Femur (tissue), 1 donor: ENCODE measurements around the gene BCAS3.
"Not testable (repeated sequence)": the region's sequence is repeated elsewhere in the genome, so short reads cannot be mapped to it uniquely, and the experiment has no call there.

Experiments
- DNase-seq: peaks from one replicate; pipeline ENCODE4 v3.0.0-alpha.2; 2017

The BCAS3 gene

DNA sequence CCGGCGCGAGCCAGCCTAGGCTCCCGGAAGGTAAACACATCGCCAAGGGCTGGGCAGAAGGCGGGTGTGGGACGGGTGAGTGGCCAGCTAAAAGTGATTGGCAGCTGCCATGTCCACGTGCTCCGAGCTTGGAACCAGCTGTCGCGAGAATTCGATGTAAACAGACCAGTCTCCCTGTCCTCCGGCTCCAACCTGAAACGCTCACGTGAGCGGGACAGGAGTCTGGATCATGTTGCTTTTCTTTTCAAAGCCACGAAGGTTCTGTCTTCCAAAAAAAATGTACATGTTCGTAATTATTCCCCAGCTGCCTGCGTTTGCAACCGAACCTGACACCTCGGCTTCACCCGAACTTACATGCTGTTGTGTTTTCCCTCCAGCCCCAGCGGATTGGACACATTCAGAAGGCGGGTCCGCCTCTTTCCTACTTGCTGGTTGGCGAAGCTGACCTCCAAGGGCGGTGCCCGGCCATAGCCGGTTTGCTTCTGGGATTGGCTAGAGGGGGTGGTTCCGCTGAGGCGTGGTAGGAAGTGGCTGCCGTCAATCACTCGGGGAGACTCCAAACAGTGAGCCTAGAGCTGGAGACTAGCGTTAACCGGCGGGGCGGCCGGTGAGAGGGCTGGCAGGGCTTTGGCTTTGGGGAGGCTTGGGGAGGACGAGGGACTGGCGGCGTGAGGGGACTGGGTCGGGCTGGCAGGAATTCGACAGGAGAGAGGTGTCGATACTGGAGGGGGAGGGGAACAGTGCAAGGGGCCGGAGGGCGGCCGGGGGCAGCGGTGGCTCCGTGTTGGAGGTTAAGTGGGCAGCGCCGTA lies at the start of gene BCAS3:
TSS of gene BCAS3 (plus strand) at position 544 of the 810 bp plus-strand sequence.
- peak; percentile 99 for DNase-seq

- DNase-seq, result no peak
These were observed 49.3 kb upstream of the BCAS3 start for GRCh38 chr17:60628252-60628889.

DNA sequence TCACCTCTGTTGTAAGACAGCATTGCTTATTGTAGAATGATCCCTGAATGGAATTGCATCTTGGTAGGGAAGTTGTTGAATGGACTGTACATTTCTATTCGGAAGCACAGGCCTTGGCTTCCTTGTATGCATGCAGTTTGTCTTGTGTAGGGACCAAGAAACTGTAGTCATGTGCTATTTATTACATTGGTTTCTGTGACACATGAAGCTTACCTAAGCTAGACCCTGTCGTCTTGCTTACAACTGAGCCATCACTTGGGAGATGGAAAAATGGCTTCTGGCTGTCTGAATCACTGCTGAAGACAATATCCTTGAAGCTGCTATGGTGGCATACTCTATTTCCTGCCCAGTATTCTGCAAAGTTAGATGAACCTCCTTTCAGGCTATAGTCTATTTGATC lies 48.5 kb upstream of the BCAS3 start:
- no peak for DNase-seq

DNA sequence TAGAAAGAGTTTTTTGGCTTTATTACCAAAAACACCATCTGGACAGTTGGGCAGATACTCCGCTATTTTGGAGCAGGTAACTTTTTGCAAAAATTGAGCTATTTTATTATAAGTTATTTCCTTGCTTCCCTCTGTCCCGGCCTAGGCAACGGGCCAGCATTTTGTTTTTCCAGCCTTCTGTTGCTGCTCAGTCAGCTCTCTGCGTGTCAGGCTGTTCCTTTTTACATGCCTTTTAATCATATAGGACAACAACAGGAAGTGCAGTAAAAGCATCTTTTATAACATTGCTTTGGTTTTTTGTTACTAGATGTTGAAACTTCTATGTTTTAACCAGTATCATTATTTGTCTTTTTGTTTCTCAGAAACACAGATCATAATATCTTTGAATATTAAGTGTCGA lies 47.3 kb upstream of the BCAS3 start:
- DNase-seq, result peak; percentile 44

GRCh38 chr17:60631119-60631518 lies 46.5 kb upstream of the BCAS3 start:
- no peak for DNase-seq

GRCh38 chr17:60637683-60638082 lies 40.0 kb upstream of the BCAS3 start:
- DNase-seq, result no peak

- no peak for DNase-seq
These were observed 38.7 kb upstream of the BCAS3 start for GRCh38 chr17:60639019-60639330.

DNA sequence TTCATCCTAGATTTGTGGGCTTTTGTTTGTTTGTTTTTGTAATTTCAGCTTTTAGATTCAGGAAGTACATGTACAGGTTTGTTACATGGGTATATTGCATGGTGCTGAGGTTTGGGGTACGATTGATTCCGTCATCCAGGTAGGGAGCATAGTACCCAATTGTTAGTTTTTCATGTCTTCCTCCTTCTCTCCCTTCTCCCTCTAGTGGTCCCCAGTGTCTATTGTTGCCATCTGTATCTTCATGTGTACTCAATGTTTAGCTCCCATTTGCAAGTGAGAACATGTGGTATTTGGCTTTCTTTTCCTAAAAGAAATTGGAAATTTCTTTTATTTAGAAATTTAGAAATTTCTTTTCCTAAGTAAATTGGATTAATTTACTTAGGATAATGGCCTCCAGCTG lies 37.1 kb upstream of the BCAS3 start:
- no peak for DNase-seq

GRCh38 chr17:60641126-60641525 lies 36.5 kb upstream of the BCAS3 start:
- DNase-seq, result no peak

DNA sequence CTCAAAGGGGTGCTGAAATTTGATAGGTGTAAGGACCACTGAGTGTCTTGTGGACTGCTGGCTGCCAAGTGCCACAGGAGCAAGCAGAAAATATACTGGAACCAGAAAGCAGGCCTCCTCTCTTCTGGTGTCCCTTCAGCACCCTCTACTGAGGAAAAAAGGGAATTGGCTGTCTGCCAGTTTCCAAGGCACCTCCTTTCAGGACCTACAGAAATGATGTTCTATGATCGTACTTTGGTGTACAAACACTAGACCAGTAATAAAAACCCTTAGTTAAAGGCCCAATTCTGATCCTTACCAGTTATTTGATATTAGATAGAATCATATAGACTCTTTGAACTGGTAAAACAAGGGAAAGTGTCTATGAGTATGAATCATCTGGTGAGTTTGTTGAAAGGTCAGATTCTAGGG lies 35.8 kb upstream of the BCAS3 start:
- DNase-seq, result peak; percentile 57

DNA sequence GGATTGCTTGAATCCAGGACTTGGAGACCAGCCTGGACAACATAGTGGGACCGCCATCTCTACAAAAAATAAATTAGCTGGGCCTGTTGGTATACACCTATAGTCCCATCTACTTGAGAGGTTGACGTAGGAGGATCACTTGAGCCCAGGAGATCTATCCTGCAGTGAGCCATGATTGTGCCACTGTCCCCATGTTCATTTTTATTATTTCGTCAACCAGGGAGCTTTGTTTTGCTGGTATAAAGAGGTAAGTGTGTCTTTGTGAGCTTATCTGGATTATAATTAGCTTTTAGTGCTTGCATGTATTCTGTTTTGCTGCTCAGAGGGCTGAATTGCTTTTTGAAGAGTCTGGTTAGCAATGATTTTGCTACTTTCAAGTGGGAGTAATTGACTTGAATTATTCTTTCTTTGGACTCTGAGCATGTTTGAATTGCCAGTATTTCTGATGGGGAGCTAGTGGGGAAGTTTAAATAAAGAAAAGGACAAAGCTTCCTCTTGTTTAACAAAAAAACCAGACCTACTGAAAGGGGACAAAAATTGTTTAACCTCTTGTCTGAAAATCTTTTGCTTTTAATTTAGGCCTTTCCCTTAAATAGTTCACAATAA lies 31.6 kb upstream of the BCAS3 start:
- DNase-seq, result no peak

DNA sequence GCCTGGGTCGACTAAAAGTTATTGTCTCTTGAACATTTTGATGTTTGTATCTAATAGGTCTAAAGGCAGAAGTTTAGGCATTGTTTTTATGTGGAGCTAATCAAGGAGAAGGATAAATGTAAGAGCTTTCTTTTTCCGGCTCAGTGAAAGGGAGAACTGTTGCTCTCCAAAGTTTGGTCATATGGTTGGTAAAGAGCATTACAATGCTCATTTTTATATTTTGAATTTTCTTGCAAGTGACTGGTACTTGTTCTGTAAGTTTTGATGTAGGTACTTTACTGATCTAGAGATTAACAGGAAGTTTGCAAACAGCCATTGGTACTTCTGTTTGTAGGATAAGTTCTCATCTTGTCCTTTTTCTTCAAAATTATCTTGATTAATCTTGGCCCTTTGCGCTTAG lies 30.9 kb upstream of the BCAS3 start:
- DNase-seq, result no peak

DNA sequence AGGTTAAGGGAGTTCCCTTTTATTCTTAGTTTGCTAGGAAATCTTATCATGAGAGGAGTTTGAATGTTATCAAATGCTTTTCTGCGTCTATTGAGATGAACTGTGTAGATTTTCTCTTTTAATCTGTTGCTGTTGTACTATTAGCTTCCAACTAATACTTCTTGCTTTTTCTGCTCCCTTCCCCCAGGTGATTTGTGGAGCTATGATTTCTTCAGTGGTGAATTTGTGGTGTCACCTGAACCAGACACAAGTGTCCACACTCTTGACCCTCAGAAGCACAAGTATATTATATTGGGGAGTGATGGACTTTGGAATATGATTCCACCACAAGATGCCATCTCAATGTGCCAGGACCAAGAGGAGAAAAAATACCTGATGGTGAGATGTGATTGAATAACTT lies 29.9 kb upstream of the BCAS3 start:
- DNase-seq, result no peak

DNA sequence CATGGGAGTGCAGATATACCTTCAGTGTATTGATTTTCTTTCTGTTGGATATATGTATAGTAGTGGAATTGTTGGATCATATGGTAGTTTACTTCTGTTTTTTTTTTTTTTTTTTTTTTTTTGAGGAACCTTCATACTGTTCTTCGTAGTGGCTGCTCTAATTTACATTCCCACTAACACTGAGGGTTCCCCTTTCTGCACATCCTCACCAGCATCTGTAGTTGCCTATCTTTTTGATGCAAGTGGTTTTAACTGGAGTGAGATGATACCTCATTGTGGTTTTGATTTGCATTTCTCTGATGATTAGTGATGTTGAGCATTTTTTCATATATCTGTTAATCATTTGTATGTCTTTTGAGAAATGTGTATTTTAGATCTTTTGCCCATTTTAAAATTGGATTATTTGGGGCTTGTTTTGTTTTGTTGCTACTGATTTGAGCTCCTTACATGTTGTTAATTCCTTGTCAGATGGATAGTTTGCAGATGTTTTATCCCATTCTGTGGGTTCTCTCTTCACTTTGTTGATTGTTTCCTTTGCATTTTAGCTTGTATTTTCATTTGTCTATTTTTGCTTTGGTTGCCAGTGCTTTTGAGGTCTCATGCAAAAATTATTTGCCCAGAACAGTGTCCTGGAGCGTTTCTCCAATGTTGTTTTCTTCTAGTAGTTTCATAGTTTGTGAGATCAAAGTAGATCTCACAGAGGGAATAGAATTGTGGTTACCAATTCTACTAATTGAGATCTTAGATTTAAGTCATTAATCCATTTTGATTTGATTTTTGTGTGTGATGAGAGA lies 25.0 kb upstream of the BCAS3 start:
- DNase-seq, result no peak

GRCh38 chr17:60653569-60653968 lies 24.1 kb upstream of the BCAS3 start:
- no peak for DNase-seq

- no peak for DNase-seq
These were observed 21.2 kb upstream of the BCAS3 start for GRCh38 chr17:60656499-60656898.

DNA sequence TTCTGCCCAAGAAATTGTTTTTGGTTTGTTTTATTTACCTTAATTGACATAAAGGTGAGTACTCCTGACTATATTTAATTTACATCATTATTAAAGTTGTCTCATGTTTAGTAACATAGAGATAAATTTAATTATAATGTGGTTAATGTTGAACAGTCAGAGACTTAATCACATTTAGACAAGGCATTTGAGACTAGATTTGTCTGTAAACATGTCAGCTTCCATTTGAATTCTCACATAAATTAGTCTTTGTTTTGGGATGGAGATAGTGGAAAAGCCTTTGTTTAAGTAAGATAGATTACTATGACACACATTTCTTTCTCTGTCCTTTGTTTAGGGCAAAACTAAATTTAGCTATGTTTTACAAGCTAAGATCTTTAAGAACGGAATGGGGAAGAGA lies 18.5 kb upstream of the BCAS3 start:
- no peak for DNase-seq

DNA sequence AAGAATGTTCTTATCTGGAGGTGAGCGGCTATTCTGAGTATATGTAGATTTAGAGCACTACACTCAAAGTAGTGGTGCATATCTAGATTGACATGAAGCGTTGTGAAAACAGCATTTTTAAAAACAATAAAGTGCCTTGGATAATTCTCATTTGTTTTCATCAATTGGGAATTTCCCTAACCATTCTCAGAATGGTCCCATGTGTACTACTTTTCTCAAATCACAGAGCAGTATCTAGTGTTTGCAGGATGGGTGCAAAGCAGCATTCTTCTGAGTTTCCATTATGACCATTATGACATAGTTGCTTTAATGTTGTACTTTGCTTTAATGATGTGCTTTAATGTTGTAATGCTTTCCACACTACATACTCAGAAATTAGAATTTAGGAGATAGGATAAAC lies 16.2 kb upstream of the BCAS3 start:
- no peak for DNase-seq

GRCh38 chr17:60664022-60664421 lies 13.6 kb upstream of the BCAS3 start:
- DNase-seq, result no peak

- DNase-seq, result no peak
These were observed 12.0 kb upstream of the BCAS3 start for GRCh38 chr17:60665602-60666001.

DNA sequence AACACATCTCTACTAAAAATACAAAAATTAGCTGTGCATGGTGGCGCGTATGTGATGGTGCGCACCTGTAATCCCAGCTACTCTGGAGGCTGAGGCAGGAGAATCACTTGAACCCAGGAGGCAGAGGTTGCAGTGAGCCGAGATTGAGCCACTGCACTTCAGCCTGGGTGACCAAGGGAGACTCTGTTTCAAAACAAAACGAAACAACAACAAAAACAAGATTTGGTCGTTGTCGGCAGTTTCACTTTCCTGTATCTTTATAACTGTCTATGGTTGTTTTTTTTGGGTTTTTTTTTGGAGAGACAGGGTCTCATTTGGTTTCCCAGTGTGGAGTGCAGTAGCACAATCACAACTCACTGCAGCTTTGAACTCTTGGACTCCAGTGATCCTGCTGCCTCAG lies 8.9 kb upstream of the BCAS3 start:
- DNase-seq, result not testable (repeated sequence)

GRCh38 chr17:60671482-60671881 lies 6.2 kb upstream of the BCAS3 start:
- DNase-seq, result no peak

DNA sequence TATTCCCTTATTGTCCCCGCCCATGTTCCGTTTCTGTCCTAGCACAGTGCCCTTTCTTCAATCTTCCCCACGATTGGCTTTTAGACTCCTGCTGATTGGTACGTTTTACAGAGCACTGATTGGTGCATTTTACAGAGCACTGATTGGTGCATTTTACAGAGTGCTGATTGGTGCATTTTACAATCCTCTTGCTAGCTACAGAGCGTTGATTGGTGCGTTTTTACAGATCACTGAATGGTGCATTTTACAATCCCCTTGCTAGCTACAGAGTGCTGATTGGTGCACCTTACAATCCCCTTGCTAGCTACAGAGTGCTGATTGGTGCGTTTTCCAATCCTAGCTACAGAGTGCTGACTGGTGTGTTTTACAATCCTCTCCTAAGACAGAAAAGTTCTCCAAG lies 3.0 kb upstream of the BCAS3 start:
- DNase-seq, result not testable (repeated sequence)

GRCh38 chr17:60675997-60676396 lies 1.7 kb upstream of the BCAS3 start:
- no peak for DNase-seq
